Measurements from ENCODE around the gene QRICH1. TPM values are rescaled to one million over a fixed set of nuclear protein-coding genes. Genes with fewer than 3 reads are reported as not detected.
A peak's percentile ranks its signal among the peaks of the same experiment; 100 is the strongest.

QRICH1 gene
- polyA plus RNA-seq, 1 of the 3 experiments (the other 2 are of a cell fraction): 58.5 TPM

DNA sequence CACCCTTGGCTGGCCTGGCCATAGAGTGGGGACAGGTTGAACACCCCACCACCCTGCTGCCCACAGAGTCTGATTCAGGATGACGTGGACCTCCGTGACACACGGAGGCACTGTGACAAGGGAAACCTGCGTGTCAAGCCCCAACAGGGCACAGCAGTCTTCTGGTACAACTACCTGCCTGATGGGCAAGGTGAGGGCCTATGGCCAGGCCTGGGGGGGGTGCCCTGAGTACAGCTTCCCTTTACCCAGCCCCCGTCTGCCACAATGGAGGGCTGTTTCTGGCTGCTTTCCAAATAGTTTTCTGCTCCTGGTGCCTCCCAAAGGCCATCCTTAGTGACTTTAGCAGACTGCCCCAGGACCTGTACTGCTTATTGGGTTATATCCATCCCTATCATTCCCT is 87.9 kb downstream of the QRICH1 start:
- Histone ChIP-seq H3K9me3 (no peaks in the 10 kb centered on the region), H3K4me1 (ENCODE audit: control insufficient read depth in 1 of 2, insufficient read depth in 2 of 2, low read depth in 1 of 2, low read length in 1 of 2) (peaks cover 0 to 21% of the 10 kb centered on the region in 2 experiments; a peak in 2 of 4 replicates), H3F3A (replicated peaks; ENCODE audit: insufficient read depth) (peaks cover 3% of the 10 kb centered on the region), H3K79me2 (ENCODE audit: insufficient read depth) (peaks cover 46% of the 10 kb centered on the region), H2AFZ (ENCODE audit: low read depth) (no peak overlapping the region), H3K9me2 (no peaks in the 10 kb centered on the region), H3K4me3 (ENCODE audit: low read depth in 2 of 2, low read length in 1 of 2) (peak overlapping the region; percentile 78 to 97), H4K20me1 (ENCODE audit: insufficient read depth) (peaks cover 28% of the 10 kb centered on the region), H3K4me2 (peak overlapping the region; percentile 100), H3K9ac (peak overlapping the region; percentile 100), H3K36me3 (replicated peaks in 1 of 2; ENCODE audit: control insufficient read depth in 1 of 2, insufficient read depth in 2 of 2, low read length in 1 of 2) (peaks cover 0 to 4% of the 10 kb centered on the region in 2 experiments), H3K27ac (ENCODE audit: low read depth in 2 of 2, low read length in 1 of 2) (peak overlapping the region; percentile 92 to 96), H3K27me3 (ENCODE audit: insufficient read depth) (no peaks in the 10 kb centered on the region)
- TF ChIP-seq, protein P1, sequence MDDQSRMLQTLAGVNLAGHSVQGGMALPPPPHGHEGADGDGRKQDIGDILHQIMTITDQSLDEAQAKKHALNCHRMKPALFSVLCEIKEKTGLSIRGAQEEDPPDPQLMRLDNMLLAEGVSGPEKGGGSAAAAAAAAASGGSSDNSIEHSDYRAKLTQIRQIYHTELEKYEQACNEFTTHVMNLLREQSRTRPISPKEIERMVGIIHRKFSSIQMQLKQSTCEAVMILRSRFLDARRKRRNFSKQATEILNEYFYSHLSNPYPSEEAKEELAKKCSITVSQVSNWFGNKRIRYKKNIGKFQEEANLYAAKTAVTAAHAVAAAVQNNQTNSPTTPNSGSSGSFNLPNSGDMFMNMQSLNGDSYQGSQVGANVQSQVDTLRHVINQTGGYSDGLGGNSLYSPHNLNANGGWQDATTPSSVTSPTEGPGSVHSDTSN (IDR thresholded peaks at IDR 0.05): no peak
- TF ChIP-seq RCOR1 (IDR thresholded peaks at IDR 0.05; ENCODE audit: low read length): no peak
- no peak for TF ChIP-seq SIN3A (IDR thresholded peaks at IDR 0.05; ENCODE audit: borderline replicate concordance, low read depth, low read length)
- no peak for TF ChIP-seq MXI1 (IDR thresholded peaks at IDR 0.05; ENCODE audit: low read depth, low read length)
- TF ChIP-seq TEAD4 (IDR thresholded peaks at IDR 0.05; ENCODE audit: borderline replicate concordance, insufficient read depth): no peak
- TF ChIP-seq JUND (IDR thresholded peaks at IDR 0.05): no peak
- no peak for TF ChIP-seq MEF2A (IDR thresholded peaks at IDR 0.05; ENCODE audit: borderline replicate concordance, low read depth)
- TF ChIP-seq, protein P2, sequence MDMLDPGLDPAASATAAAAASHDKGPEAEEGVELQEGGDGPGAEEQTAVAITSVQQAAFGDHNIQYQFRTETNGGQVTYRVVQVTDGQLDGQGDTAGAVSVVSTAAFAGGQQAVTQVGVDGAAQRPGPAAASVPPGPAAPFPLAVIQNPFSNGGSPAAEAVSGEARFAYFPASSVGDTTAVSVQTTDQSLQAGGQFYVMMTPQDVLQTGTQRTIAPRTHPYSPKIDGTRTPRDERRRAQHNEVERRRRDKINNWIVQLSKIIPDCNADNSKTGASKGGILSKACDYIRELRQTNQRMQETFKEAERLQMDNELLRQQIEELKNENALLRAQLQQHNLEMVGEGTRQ (IDR thresholded peaks at IDR 0.05; ENCODE audit: borderline replicate concordance, low read depth, low read length): no peak
- TF ChIP-seq NFIC (IDR thresholded peaks at IDR 0.05; ENCODE audit: borderline replicate concordance): no peak
- no peak for TF ChIP-seq CHD2 (IDR thresholded peaks at IDR 0.05; ENCODE audit: low read length, partially characterized antibody)
- TF ChIP-seq NRF1 (IDR thresholded peaks at IDR 0.05; ENCODE audit: low read depth, low read length): no peak
- no peak for TF ChIP-seq MAX (IDR thresholded peaks at IDR 0.05; ENCODE audit: low read depth)
- no peak for TF ChIP-seq EP300 (IDR thresholded peaks at IDR 0.05; ENCODE audit: borderline replicate concordance in 1 of 2, low read depth in 1 of 2, low read length in 1 of 2)
- no peak for TF ChIP-seq FOSL2 (IDR thresholded peaks at IDR 0.05; ENCODE audit: borderline replicate concordance, low read depth)
- TF ChIP-seq FOXJ3 (CRISPR knock-in tag; IDR thresholded peaks at IDR 0.05): no peak
- ChIA-PET CTCF (interaction anchor here (0.5 to 4.4 kb wide), 5 partner anchors 9 to 47 kb away, joined by 3 to 39 read pairs (median 14); partner anchors contain the start of gene NDUFAF3), POLR2A (interaction anchor here (2.2 to 4.4 kb wide), 5 partner anchors 9 to 88 kb away, joined by 13 to 80 read pairs (median 17); partner anchors contain the start of genes IMPDH2, NDUFAF3 and QRICH1)
- no peak for DNase-seq
- WGBS (ENCODE audit: low lambda C conversion rate): 90% methylated on average over 2 of the region's 5 CpGs

DNA sequence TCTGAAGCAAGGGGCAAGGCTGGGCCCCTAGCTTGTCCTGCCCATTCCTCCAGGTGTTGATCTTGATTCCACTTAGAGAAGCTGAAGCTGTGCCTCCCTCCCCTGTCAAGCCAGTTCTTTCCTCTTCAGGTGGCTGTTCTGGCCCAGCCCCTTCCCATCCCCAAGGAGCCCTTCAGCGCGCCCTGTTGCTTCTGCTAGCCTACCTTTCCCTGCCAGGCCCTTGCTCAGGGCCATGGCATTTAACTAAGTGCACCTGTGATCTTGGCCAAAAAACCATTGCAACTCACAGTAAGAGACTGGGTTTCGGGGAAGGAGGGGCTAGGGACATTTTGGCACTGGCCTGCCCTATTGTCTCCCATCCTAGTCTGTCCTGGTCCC is 88.6 kb downstream of the QRICH1 start:
- CTCF ChIA-PET: interaction anchor here (1.8 to 4.4 kb wide), 2 partner anchors 9 to 18 kb away, joined by 5 to 29 read pairs; no protein-coding TSS in a partner anchor

More for the DNA sequence above, 88.6 kb downstream of the QRICH1 start:
- peaks cover 0 to 4% of the 10 kb centered on the region in 2 experiments for H3K36me3 ChIP-seq (replicated peaks in 1 of 2; ENCODE audit: control insufficient read depth in 1 of 2, insufficient read depth in 2 of 2, low read length in 1 of 2)
- no peaks in the 10 kb centered on the region for H3K9me2 ChIP-seq
- peaks cover 39% of the 10 kb centered on the region for H3K79me2 ChIP-seq (ENCODE audit: insufficient read depth)
- H3K4me3 ChIP-seq (ENCODE audit: low read depth in 2 of 2, low read length in 1 of 2): no peak overlapping the region
- H3K9me3 ChIP-seq: no peaks in the 10 kb centered on the region
- TF ChIP-seq, protein P3, sequence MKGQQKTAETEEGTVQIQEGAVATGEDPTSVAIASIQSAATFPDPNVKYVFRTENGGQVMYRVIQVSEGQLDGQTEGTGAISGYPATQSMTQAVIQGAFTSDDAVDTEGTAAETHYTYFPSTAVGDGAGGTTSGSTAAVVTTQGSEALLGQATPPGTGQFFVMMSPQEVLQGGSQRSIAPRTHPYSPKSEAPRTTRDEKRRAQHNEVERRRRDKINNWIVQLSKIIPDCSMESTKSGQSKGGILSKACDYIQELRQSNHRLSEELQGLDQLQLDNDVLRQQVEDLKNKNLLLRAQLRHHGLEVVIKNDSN (IDR thresholded peaks at IDR 0.05; ENCODE audit: borderline replicate concordance, low read depth): no peak
- TF ChIP-seq SMC3 (IDR thresholded peaks at IDR 0.05; ENCODE audit: low read depth, low read length): no peak
- peaks cover 21% of the 10 kb centered on the region for H4K20me1 ChIP-seq (ENCODE audit: insufficient read depth)
- H3F3A ChIP-seq (replicated peaks; ENCODE audit: insufficient read depth): peaks cover 3% of the 10 kb centered on the region
- no peak for DNase-seq
- no peak overlapping the region for H3K9ac ChIP-seq
- no peaks in the 10 kb centered on the region for H3K27me3 ChIP-seq (ENCODE audit: insufficient read depth)
- no peak overlapping the region for H3K27ac ChIP-seq (ENCODE audit: low read depth in 2 of 2, low read length in 1 of 2)
- no peak overlapping the region for H2AFZ ChIP-seq (ENCODE audit: low read depth)
- H3K4me2 ChIP-seq: no peak overlapping the region
- 100% methylated on average over 3 of the region's 3 CpGs for WGBS (ENCODE audit: low lambda C conversion rate)
- peaks cover 0 to 21% of the 10 kb centered on the region in 2 experiments; a peak in 2 of 4 replicates for H3K4me1 ChIP-seq (ENCODE audit: control insufficient read depth in 1 of 2, insufficient read depth in 2 of 2, low read depth in 1 of 2, low read length in 1 of 2)
- POLR2A ChIA-PET: interaction anchor here (4.3 kb wide), 1 partner anchor 8 kb away, joined by 44 read pairs; no protein-coding TSS in a partner anchor

Measured in SK-N-SH (cell line).